ENCODE results near the gene LRRC7.

DNA sequence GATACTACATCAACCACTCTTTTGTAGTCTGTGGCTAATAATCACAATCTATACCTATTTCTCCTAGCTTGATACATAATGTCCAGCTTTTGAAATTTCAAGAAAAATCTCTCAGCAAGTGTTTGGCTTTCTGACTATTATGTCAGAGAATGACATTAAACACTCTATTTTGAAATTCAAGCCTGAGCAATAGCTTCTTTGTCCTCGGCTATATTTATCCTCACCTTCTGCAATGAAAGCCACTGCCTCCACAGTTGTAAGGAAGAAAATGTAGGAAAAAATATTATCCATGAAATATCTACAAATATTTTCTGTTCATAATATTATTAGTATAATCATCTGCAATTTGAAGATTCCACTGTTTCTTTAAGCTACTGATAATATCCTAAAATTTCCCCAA lies 22.1 kb downstream of the LRRC7 start:
- TF ChIP-seq, protein P1, sequence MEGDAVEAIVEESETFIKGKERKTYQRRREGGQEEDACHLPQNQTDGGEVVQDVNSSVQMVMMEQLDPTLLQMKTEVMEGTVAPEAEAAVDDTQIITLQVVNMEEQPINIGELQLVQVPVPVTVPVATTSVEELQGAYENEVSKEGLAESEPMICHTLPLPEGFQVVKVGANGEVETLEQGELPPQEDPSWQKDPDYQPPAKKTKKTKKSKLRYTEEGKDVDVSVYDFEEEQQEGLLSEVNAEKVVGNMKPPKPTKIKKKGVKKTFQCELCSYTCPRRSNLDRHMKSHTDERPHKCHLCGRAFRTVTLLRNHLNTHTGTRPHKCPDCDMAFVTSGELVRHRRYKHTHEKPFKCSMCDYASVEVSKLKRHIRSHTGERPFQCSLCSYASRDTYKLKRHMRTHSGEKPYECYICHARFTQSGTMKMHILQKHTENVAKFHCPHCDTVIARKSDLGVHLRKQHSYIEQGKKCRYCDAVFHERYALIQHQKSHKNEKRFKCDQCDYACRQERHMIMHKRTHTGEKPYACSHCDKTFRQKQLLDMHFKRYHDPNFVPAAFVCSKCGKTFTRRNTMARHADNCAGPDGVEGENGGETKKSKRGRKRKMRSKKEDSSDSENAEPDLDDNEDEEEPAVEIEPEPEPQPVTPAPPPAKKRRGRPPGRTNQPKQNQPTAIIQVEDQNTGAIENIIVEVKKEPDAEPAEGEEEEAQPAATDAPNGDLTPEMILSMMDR (IDR thresholded peaks at IDR 0.05; ENCODE audit: borderline replicate concordance, extremely low read depth, low read length, poor library complexity, severe bottlenecking), result no peak
- no peak for TF ChIP-seq EZH2 (IDR thresholded peaks at IDR 0.05; ENCODE audit: borderline replicate concordance, low read depth, low read length, severe bottlenecking)

Measured in DND-41 (cell line).